UCSD-AML1 (cell line): ENCODE data around the gene TNN.

Experiments used
- DNase-seq: peaks from one replicate; lab custom pipeline; 2025; ENCODE audit not compliant: unreplicated experiment; lab: John Stamatoyannopoulos, UW

TNN gene

DNA sequence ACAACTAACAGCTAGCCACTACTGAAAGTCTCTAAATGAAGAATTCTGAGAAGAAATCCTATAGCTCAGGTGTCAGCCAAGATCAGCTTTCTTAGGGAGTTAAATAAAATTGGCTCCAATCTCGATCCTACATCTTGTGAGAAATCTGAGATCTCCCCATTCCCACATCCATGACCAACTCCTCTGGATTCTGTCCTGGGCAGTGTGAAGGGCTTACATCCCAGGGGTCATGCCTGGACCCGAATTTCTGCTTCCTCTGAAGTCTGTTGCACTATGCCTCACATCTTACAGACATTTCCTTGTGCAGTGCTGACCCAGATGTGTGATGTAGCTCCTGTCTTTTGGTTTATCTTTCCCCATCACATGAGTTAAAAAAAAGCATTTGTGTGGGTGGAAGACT, 4.8 kb upstream of the TNN start:
- no peak for DNase-seq

DNA sequence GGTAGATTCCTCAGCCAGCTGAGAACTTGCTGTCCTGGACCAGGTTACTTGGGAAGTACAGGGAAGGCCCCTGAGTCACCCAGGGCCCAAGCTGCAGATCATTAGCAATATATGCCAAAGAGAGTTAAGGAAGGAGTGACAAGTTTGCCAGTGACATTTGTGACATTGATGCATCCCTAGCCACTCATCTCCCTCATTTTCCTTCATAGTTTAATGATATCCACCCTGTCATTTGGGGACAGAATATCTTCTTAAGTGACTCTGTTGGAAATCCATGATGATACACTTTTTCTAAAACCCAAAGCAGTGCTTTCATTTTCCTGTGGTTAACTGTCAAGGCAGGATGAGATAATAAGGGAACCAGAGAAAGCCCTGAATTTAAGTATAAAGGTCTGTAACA, 3.2 kb downstream of the TNN start:
- no peak for DNase-seq

DNA sequence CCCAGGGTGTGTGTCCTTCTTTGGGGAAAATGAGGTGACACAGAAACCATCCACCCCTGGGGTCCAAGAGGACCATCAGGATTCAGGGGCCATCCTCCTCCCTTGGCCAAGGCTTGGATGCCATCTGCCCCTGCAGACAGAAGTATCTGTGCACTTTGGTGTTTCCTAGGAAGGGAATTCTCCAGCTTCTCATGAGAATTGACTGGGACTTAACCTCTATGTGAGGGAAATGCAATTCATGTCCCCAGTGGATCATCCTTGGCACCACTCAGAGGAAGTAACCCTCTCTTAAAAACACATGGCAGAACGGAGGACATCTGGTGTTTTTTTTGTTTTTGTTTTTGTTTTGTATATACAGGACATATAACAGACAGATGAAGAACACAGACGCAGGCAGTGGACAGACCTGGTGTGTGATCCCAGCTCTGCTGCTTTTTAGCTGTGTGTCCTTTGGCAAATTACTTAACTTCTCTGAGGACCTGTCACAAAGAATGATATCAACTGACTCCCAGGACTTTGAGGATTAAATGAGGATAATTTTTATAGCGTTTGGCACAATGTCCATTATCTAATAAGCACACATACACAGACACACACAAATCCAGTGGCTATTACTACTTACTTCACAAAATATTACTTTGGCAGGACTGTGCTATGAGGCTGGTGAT, 3.8 kb downstream of the TNN start:
- no peak for DNase-seq

DNA sequence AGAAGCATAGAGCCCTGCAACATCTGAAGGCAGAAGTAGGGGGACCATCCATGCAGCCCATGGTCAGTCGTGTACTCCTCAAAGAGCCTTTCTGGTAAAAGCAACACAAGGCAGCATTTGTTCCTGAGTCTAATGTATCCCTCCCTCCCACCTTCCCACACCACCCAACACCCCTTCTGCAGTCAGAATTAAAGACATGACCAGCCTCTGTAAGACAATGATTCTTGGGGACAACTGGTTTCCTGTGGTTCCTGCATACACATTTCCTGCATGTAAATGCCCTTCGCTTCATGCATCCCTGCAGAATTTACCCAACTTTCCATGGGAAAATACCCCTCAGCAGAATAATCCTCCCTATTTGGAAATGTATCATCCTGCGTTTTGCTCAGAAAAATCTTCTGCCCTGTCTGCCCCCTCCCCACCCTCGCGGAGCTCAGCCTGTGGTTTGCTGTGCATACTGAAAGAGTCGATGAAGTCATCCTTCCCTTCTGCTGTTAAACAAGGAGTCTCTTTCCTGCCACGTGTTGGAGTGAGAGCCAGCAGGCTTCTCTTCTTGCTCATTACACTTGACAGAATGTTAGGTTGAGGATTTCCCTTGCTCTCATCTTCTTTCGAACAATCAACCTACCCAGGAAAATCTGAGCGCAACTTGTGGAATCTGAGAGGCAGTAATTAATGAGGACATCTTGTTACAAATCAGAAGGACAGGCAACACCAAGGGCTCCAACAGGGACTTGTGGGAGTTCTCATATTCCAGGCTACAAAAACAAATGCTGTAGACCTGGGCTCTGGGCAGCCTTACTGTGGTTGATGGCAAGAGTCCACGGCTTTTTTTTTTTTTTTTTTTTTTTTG, 4.7 kb downstream of the TNN start:
- DNase-seq: peak; percentile 20

DNA sequence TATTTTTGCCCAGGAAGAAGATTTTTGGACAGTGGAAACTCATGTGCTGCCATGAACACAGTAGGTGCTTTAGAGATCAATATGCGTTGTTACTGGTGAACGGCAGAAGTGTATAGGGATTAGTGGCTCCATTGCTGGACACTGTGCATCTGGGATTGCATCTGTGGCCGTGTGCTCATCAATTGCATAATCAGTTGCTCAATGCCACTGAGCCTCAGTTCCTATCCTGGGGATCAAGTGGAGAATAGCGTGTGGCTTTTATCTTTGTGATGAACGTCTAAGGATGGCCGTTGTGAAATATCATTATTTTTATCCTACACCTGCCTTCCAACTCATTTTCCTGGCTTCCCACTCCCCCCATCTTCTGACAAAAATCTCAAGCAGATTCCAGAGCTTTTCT, 5.4 kb downstream of the TNN start:
- DNase-seq: no peak

DNA sequence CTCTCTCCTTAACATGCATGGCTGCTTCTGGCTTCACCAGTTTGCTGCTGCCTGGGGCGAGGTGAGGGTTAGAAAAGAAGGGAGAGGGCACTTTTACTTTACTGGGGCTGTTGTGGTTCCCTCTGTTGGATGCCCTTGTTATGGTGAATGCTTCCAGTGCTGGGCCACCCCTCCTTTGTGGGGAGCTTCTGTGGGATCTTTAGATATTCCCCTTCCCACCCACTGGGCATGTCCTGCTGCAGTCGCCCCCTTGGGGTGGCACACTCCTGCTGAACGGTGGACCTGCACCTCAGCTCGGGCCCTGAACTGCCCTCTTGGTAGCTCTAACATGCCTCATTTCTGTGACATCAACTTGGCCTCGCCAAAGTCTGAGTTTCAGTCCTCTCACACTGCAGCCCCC, 6.0 kb downstream of the TNN start:
- no peak for DNase-seq

DNA sequence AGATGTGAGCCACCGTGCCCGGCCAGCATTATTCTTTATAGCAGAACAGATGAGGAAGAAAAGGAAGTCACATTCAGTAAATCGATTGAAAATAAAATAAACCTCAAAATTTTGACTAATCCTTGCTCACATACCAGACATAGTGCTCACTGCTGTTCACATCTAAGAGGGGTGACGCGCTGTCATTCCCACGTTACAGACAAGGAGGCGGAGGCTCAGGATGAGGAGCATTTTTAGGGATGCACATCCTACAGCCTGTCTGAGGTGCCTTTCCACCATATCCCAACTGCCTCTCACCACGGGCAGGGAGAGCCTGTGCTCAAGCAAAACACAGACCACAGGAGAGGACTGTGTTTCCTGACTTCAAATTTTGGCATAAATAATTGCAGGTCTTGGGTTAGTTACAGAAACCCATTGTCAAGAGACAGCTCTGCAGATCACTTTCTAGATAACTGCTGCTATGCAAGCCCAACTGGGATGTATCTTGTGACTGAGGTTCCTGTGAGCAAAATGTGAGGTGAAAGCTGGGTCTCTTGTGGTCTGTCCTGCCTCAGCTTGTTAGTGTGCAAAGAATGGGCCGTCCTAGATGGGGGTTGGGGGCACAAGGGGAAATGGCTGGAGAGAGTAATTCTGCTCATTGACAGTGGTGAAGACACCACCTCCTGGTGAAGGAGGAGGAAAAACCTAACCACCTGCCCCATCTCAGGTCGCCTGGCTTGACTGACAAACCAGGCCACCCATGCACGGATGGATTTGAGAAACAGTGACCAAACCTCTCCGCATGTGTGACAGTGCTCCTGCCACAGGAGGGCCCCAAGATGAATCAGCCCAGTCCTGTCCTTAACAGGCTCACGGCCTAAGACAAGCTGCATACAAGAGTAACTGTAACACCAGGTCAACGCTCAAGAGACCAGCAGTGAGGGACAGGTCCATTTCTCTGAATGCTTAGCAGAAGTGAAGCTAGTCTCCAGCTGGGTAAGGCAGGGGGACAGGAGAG, 8.2 kb downstream of the TNN start:
- no peak for DNase-seq

DNA sequence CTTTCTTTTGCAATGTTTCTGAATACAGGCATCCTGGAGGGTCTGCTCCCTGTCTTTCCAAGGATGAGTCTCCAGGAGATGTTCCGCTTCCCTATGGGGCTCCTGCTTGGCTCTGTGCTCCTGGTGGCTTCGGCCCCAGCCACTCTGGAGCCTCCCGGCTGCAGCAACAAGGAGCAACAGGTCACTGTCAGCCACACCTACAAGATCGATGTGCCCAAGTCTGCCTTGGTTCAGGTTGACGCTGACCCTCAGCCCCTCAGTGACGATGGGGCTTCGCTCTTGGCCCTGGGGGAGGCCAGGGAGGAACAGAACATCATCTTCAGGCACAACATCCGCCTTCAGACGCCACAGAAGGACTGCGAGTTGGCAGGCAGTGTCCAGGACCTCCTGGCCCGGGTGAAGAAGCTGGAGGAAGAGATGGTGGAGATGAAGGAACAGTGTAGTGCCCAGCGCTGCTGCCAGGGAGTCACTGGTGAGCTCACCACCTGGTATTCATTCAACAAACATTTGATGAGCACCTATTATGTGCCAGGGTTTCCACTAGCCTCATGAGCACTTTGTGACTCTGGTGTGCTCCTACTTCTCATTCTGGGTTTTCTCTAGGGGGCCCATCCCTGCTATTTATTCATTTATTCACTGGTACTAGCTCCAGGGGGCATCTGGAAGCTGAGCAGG, 9.9 kb downstream of the TNN start:
- no peak for DNase-seq

DNA sequence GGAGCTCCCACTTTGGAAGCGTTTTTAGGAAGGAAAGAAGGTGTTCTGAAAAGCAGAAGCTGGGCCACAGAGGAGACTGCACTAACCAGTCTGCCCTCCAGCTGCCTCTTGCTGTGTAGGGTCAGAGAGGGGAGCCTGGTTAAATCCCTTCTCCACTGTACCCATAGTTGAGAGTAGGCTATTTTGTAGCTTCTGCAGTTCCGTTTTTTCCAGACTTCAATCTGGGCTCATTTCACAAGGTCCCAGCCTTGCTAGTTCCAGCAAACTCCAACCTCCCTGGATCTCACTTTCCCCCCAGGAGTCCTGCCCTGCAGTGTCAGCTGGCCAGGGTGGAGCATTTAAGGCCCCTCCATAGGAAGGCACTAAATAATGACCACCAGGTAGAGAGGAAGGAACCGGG, 11.0 kb downstream of the TNN start:
- DNase-seq: no peak

DNA sequence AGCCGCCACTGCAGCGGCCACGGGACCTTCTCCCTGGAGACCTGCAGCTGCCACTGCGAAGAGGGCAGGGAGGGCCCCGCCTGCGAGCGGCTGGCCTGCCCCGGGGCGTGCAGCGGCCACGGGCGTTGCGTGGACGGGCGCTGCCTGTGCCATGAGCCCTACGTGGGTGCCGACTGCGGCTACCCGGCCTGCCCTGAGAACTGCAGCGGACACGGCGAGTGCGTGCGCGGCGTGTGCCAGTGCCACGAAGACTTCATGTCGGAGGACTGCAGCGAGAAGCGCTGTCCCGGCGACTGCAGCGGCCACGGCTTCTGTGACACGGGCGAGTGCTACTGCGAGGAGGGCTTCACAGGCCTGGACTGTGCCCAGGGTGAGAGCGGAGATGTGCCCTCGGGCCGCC, 11.7 kb downstream of the TNN start:
- DNase-seq: no peak

DNA sequence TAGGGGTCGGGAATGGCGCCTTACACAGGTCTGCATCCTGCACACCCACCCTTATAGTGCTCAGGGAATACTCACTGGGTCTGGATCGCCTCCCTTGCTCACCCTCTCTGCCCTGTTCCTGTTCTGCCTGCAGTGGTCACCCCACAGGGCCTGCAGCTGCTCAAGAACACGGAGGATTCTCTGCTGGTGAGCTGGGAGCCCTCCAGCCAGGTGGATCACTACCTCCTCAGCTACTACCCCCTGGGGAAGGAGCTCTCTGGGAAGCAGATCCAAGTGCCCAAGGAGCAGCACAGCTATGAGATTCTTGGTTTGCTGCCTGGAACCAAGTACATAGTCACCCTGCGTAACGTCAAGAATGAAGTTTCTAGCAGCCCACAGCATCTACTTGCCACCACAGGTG, 12.4 kb downstream of the TNN start:
- no peak for DNase-seq

DNA sequence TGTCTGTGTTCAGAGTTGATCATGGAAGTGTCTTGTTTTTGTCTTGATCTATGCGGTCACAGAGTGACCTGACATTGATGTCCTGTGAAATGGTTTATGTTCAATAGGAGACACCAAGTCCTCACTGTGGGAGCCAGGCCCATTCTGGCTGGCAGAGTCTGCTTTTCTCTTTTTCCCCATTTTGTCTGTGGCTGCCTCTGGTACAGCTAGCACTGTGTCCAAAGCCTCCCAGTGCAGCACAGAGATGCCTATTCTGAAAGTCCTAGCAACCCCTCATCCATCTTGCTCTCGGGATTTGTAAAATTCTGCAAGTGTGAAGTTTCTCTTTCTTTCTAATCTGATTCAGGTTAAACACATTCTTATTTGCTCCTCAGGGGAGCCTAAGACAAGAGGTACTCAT, 14.3 kb downstream of the TNN start:
- DNase-seq: no peak

DNA sequence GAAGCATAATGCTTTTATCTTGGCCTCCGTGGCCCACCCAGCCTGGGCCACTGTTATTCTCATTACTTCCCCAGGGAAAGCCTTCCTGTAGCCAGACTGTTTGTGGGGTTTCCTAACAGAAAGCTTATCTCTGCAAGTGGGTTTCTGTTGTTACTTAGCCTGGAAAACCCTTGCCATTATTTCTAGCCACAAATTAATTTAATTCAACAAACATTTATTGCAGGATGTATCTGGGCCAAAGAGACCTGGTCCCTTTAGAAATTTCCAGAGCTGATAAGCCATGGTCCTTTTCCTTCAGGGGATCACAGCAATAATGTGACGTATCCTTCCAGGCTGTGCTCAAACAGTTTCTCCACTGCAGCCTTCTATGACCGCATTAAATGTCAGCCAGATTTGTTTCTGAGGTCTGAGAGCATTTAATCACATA, 20.9 kb downstream of the TNN start:
- DNase-seq: no peak

DNA sequence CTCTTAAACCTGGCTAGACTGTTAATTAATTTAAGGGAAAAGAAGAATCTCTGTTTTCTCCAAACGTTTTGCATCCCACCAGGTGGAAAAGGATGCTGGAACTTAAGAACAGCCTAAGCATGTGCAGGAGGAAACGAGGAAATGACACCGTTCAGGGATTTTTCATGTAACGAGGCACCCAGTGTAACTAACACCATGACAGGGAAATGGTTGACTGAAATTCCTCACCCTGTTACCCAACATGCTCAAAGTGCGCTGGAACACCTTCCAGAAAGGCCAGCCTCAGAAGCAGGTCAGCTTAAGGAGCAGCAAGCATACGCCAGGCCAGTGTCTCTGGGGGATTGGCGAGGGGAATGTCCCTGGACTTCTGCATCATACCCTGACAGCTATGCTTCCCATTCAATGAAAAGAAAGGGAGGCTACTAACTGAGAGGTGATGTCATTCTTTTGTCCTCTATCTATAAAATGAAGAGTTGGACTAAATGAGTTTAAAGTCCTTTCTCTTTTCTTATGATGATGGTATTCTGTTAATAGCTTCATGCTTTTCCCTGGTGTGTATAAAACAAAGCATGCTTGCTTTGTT, 21.6 kb downstream of the TNN start:
- no peak for DNase-seq

DNA sequence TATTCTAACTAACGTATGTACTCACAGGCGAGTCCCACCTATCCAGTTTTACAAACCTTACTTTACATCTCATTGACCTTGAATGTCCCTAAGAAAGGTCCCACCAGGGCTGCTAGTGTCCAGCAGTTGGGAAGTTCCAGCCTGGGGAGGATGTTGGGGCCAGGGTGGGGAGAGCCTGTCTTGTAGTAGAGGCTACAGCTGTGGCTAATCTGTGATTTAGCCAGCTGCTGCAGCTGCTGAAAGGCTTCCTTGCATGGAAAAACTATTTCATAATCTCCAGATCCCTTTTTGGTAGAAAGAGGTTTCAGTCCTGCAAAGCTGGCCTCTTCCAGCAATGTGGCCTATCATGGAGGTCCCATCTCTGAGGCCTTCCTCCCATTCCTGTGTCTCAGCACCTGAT, 23.1 kb downstream of the TNN start:
- DNase-seq: no peak

DNA sequence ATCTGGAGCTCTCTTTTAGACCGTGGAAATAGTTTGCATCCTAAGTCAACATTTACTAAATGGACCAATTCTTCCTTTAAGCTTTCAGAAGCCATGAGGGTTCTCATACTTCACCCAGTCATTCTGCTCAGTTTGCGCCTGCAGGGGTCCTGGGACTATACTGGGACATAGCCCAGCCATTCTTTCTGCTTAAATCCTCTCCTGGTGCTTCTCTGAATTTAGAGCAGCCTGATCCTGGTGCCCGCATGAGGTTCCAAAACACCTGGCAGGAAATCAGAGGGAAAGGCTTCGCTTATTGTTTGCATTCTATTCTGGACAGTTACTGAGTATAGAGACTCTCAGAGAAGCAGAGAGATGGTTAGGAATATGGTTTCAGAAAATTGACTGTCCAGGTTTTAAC, 27.0 kb downstream of the TNN start:
- DNase-seq: no peak

DNA sequence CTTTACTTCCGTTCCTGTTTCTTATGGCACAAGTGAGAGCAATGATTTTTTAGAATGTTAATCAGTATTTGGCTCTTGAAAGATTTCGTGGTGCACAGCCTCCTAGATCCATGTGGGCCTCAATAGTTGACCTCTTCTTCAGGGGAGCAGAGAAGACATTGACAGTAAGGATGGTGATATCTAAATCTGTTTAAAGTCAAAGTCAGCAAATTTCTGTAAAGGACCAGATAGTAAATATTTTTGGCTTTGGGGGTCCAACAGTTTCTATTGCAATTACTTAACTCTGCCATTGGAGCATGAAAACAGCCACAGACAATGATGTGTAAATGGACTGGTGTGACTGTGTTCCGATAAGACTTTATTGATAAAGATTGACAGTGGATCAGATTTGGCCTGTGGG, 27.4 kb downstream of the TNN start:
- DNase-seq: no peak

DNA sequence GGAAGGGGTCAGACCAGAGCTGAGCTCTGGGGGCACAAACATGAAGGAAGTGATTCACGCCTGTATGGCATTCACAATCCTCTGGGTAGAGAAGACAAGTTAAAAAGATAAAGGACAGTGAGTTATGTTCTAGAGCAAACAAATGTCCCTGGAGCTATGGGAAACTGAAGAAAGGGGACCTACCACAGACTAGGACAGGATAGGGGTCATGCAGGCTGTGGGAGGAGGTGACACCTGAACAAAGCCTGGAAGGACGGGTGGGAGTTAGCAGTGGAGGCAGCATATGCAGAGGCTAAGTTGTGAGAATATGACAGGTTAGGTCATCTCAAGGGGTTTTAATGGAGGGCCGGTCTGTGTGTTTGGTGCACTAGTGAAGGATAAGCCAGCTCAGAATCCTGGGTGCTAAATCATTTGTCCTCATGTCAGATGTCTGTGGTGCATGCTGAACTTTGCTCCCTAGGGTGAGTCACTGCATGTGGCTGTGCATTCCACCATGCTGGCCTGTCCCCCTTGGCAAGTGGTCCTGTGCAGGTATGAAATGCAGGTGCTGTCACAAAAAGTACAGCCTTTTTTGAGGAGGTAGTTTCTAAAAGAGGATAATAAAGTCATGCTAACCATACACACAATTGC, 28.5 kb downstream of the TNN start:
- no peak for DNase-seq

DNA sequence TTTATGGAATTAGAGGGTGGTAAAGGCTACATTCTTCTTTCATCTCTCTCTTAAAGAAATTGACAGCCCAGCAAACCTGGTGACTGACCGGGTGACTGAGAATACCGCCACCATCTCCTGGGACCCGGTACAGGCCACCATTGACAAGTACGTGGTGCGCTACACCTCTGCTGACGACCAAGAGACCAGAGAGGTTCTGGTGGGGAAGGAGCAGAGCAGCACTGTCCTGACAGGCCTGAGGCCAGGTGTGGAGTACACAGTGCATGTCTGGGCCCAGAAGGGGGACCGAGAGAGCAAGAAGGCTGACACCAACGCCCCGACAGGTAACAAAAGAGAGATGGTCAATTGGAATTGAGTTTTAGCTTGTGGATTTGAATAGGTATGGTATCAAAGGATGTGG, 29.7 kb downstream of the TNN start:
- DNase-seq: no peak

DNA sequence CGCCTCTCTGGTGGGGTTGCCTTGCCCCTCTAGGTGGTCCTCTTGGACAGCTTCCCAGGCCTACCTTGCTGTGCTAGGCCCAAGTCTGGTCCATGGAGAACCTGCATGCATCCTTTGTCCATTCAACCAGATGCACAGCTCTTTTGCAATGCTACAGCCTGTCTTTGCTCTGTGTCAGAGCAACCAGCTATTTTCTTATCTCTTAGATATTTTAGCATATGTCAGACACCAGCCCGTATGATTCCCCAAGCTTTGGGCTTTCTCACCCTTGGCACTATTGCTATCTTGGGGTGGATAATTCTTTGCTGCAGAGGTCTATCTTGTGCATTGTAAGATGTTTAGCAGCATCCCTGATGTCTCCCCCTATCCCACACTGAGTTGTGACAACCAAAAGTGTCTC, 32.3 kb downstream of the TNN start:
- no peak for DNase-seq
